GM18526 (cell line): ENCODE measurements around the gene LSAMP.

Experiments
- POLR2A ChIP-seq: IDR thresholded peaks from 3 replicates; pipeline ENCODE4 v1.6.1; 2011; ENCODE audit not compliant: insufficient read length; ENCODE audit errors: extremely low read depth

The LSAMP gene

DNA sequence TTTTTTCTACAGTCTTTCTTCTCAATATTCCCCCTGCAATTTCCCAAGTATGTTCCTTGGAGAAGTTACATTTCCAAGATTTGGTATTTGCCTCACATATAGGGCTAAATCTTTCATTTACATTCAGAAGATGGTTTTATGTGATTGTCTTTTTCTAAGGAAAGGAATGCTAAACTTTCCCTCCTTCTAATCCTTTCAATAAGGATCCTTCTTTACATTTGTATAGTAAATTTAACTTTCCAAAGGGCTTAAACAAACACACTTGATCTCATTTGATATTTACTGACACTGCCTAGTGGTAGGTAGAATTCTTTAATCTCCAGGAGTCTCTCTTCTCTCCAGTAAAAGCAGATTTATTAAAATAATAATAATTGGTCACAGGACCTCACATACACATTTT lies 185.3 kb downstream of the LSAMP start:
- TF ChIP-seq POLR2A: no peak

DNA sequence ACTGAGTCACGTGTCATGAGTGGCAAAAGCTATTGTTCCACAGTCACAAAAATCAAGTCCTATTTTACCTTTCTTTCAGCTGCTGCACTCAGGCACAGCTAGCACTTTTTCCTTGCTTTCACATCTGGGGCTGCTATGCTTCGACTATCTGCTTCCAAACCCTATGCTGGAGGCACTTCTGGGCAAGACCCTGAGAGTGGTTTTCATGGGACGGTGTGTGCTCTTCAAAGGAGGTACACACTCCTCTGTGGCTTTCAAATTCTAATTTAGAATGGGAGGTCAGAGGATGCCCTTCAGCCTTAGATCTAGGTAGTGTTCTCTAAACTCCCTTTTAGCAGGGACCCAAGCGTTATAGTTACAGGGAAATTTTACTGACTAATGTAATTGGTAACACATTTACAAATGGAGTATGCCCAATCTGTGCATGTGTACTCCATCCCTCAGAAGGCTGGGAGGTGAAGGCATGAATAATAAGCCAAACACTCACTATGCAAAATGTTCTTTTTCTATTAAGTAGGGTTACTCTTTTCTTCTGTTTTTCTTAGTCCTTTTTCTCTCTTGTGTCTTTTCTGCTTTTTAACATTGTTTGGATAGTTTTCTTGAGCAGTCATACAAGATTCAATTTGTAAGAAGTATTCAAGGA lies 188.3 kb downstream of the LSAMP start:
- TF ChIP-seq POLR2A: no peak

DNA sequence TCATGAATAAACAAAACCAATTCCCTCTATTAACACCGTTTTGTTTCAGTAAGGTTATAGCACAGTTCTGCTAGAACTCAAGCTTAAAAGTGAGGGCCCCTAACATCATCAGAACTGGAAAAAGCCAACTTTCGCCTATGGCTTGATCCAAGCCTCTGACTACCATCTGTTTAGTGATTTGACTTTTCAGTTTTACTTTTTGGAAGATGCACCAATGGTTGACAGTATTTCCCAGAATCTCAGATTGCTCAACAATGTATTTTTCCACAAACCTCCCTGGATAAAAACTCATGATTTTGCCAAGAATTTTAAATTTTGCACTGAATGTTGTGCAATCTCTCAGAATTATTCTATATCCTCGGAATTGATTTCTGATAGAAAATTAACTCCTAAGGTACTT lies 190.7 kb downstream of the LSAMP start:
- TF ChIP-seq POLR2A: no peak

DNA sequence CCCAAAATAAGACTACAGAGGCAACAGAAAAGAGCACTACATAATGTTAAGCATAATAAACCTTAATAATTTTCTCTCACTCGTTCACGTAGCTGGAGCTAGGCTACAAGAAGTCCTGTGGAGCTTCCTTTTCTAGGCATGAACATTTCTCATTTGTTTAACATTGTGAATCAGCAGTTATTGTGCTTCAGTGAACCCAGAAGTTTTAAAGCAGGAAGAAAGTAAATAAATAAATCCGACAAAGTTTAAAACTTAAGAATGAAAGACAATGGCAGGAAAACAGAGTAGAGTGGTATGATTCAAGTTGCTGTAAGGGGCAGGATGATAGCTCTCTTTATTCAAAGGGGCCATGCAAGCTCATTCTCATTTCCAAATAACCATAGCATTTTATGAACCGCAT lies 191.8 kb downstream of the LSAMP start:
- no peak for TF ChIP-seq POLR2A

DNA sequence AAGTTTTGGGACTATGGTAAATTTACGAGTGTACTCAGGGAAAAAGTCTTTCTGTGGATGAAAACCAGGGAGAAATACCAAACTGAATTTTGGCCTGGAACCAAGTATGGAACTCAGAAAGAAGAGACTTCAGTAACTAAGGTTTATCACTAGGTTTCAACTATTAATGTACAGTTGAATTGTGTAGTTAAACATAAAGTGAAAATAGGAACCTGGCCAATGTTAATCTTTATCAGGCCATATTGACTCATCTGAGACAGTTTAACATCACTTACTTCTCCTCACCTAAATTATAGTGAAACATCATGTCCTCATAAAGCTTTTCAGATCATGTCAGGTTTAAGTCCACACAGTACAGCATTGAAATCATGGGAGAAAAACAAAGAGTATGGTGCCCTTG lies 197.7 kb downstream of the LSAMP start:
- TF ChIP-seq POLR2A: no peak

DNA sequence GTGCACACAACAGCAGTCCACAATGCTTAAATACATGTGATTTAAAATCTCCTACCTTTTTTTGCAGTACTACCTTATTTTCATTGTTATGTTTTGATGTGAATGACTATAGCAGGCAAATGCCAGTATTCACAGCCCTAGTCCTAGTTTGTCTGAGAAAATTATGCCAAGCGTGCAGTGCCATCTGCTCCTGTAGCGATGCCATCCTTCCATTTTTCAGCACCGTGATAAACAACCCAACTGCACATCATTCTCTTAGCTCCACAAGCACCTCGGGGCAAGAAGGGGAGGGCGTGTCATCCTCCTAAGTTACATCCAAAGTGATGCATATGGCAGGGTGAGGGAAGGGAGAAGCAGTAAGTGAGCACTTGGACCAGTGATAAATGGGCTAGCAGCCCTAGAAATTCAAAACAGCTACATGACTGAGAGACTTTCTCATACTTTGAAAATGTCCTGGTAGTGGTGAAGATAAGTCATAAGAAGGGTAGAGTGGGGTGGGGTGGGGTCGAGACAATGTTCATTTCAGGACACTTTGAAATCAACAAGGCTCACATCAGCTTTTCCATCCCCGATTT lies 198.8 kb downstream of the LSAMP start:
- TF ChIP-seq POLR2A: no peak

DNA sequence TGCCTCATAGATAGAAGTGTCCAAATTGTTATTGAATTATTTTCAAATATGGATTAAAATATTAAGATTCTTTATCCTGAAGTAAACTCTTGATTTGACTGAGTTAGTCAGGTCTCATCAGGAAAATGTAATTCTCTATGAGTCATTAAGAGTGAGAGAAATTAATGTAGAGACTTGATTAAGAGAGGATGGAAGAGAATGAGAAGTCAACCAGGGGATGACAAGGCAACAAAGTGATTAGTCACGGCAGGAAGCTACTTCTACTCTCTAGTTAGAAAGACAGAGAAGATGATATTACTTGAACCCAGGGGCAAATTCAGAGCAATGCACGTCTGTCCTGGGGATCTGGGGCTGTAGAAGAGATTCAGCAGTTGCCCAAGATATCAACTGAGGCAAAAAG lies 202.5 kb downstream of the LSAMP start:
- TF ChIP-seq POLR2A: no peak

DNA sequence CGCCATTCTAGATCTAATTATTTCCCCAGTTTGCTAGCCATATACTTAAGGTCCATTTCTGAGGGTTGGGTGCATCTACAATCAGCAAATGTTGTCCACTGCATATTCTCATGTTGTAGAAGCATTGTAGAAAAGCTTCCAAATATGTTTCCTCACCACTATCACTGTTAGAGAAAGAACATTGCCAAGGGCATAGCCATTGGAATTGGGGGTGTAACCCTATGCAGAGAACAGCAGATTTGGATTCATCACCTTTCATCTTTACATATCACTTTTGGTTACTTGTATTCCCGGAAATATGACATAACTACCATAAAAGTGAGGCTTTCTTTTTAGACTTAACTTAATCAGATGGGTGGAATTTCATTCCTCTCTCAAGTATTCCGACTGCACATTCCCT lies 203.6 kb downstream of the LSAMP start:
- no peak for TF ChIP-seq POLR2A

DNA sequence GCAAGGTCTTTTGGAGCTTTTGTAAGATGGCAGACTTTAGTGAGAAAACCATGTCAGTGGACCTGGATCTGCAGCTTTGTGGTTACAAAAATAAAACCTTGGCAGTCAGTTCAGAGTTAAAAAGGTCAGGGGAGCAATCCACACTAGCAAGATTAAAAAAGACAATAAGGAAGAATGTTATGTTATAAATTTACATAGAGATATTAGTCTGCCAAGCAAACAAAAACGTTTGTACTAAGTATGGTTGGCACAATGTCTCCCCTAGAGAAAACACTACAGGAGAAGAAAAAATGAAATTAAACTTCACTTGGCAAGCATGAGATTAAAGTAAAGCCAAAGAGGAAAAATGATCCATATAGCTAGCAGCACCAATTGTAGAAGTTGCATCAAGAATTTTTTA lies 205.0 kb downstream of the LSAMP start:
- TF ChIP-seq POLR2A: no peak

DNA sequence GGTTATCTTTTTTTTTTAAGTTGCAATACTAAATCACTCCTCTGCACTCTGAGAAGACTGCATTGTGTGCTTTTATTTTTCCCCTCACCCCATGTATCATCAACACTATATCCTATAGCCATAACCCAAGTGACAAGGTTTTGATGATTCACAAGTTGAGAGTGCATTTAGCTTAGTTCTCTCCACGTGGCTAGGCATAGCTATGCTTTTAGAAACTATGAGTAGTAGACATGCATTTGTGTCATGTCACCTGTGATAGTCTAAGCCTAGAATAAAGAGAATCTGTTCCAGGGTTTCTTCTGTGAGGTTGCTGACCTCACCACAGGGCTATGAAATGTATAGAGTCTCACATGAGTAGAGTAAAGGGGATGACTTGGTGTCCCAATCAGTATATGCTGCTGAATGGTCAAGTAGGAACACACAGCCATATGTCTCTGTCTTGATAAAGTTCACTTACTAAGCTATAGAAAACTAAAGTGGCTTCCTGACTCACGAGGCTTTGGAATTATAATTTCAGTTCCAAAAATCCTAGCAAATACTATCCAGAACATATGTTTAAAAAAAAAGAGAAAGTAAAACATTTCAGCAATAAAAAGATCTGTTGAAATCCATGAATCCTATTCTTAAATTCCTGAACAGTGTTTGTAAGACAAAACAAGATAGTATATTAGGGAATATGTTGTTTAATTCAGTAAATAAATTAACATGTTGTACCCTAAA lies 206.3 kb downstream of the LSAMP start:
- TF ChIP-seq POLR2A: no peak

DNA sequence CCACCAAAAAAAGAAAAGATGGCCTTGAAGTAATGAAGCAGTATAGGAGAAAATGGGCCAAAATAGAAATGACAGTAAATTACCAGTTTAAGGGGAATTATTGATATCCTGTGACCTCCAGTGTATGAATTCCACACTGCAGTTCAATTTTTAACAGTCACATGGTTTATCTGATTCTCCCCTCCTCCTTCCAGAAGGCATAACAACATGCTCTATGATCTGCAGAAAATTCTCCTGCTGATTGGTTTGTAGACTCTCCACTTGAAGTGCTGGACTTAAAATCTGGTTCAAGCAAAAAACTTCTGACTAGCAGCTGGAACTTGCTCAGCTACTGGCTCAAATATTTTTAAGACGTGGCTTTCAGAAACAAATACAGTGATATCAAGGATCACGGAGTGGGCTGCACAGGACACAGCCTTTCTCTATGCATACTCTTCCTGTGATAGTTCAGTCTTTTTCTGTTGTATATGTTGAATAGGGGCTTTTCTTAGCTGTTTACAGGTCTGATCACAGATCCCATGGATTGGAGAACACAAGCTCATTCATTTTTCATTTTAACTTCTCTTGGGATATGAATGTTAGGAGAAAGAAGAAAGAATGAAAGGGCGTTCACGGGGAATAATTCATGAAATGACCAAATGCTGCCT lies 211.5 kb downstream of the LSAMP start:
- TF ChIP-seq POLR2A: no peak

DNA sequence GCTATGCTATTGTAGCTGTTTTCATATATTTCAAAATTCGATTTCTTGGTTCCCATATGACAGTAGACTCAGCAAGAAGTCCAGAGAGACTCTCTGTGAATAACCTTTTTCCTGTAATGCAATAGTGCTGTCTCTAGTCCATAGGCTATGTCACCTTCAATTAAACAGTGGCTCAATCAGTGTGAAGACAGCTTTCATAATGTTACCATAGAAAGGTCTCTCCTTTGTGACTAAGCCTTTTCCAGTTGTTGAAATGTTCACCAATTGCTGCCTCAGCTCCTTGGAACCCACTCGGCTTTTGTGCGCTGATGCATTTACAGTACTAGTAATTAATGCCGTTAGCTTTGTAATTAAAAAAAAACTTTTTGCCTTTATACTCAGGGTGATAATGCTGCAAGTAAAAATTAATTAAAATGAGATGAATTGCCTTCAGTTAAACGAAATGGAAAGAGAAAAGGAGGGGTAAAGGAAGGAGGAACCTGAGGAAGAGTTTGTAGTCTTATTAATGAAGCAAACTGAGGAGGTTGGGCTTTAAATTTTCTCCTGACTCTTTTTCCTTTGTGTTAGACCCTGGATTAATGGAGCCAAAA lies 214.8 kb downstream of the LSAMP start:
- no peak for TF ChIP-seq POLR2A

DNA sequence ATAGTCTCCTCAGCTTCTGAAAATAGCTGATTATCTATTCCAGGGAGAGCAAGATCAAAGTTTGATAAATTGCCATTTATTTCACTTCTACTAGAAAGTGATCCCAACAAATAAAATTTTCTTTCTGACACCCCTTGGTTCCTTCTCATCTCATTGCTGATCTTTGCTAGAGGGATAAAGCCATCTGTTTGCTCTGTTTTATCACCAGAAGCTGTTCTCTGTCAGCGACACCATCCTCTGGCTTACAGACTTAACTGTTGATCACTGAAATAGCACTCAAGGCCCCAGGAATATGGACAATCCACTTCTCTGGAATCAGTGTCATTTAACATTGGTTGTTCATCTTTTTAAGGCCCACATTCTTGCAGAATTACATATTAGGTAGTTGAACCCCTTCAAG lies 219.0 kb downstream of the LSAMP start:
- no peak for TF ChIP-seq POLR2A

DNA sequence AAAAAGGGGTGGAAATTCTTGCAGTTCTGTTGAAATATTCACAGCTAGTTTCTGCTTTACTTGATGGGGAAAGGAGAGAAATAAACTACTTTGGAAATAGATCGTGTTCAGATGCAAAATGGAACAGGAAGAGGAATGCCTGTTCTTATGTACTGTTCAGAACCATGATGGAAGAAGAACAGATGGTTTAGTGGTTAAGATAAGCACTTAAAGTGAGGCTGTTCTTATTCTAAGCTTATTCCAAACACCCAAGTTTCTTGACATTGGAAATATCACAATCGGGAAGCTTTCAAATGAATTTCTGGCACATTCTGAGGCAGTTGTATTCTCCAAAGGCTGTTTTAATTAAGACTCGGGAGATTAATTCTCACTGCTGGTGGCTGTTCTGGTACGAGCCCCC lies 228.5 kb downstream of the LSAMP start:
- TF ChIP-seq POLR2A: no peak

DNA sequence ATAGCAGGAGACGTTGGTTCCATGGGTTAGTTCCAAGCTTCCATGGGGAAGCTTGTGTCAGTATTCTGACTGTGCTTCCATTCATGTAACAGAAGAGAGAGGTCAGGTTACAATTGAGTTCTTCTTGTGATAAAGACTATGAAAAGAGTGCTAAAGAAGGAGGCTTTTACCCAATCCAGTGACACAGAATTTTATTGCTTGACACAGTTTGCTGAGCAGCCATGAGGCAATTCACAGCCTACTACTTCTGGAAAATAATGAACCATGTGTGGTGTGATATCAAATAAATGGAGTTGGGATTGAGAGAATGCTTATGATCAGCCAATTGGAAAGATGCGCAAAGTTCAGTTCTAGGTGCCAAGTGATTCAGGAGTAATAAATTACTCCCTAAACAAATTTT lies 233.4 kb downstream of the LSAMP start:
- no peak for TF ChIP-seq POLR2A
